Measurements from ENCODE around the gene LRP1B. TPM values are rescaled to one million over a fixed set of nuclear protein-coding genes. Genes with fewer than 3 reads are reported as not detected.

The LRP1B gene
- total RNA-seq, 2 donors from 2014 or later = 0.79 to 1.8 TPM

DNA sequence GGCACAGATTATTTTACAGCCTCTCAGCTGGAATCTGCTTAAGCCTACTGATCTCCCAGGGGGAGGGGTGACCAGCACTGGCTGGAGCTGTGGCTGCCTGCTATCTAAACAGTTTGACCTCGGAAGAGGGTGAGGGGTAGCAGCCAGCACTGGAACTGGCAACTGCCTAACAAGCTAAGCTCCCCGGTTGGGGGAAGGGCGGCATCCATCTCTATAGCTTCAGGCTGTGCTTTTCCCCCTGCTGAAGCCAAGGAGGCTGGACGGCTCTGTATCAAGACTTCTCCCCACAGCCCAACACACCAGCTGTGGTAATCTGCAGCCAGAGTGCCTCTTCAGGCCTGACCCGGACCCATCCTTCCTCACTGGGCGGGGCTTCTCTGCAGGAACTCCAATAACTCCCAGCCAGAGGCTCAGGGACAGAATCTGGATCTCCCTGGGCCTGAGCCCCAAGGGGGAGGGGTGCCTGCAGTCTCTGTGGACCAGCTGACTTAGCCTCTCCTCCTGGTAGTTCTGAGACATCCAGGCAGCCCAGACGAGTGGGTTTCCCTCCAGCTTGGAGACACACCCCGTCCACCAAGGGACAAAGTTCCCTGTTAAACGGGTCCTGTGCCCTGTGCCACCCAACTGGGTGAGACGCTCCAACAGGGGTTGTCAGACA, 560.2 kb downstream of the LRP1B start:
- Mint-ChIP-seq H3K4me3 (no peak overlapping the region), H3K36me3 (ENCODE audit: low read depth) (no peaks in the 10 kb centered on the region), H3K9me3 (peaks cover 10% of the 10 kb centered on the region), H3K27me3 (ENCODE audit: insufficient read depth) (peaks cover 4% of the 10 kb centered on the region), H3K4me1 (peaks cover 13% of the 10 kb centered on the region), H3K27ac (no peak overlapping the region)
- Histone ChIP-seq H3K27me3 (ENCODE audit: control insufficient read depth, insufficient read depth, low read length, poor library complexity, severe bottlenecking) (no peaks in the 10 kb centered on the region), H3K4me1 (ENCODE audit: control insufficient read depth, insufficient read depth, low read length) (peaks cover 7% of the 10 kb centered on the region), H3K9ac (ENCODE audit: extremely low read depth, low read length, poor library complexity, severe bottlenecking) (no peak overlapping the region), H3K27ac (ENCODE audit: low read depth, low read length) (no peak overlapping the region), H3K4me3 (ENCODE audit: low read length) (no peak overlapping the region), H3K36me3 (ENCODE audit: control insufficient read depth, insufficient read depth, low read length) (no peaks in the 10 kb centered on the region), H3K9me3 (ENCODE audit: control insufficient read depth, low read length) (no peaks in the 10 kb centered on the region)
- TF ChIP-seq, protein P1, sequence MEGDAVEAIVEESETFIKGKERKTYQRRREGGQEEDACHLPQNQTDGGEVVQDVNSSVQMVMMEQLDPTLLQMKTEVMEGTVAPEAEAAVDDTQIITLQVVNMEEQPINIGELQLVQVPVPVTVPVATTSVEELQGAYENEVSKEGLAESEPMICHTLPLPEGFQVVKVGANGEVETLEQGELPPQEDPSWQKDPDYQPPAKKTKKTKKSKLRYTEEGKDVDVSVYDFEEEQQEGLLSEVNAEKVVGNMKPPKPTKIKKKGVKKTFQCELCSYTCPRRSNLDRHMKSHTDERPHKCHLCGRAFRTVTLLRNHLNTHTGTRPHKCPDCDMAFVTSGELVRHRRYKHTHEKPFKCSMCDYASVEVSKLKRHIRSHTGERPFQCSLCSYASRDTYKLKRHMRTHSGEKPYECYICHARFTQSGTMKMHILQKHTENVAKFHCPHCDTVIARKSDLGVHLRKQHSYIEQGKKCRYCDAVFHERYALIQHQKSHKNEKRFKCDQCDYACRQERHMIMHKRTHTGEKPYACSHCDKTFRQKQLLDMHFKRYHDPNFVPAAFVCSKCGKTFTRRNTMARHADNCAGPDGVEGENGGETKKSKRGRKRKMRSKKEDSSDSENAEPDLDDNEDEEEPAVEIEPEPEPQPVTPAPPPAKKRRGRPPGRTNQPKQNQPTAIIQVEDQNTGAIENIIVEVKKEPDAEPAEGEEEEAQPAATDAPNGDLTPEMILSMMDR (conservative IDR thresholded peaks at IDR 0.05) = no peak
- WGBS, 2 experiments (ENCODE audit: insufficient coverage in 1 of 2, insufficient read length in 1 of 2) = 73 to 93% methylated on average over 4 to 10 of the region's 10 CpGs
- DNase-seq = peak; percentile 79

GRCh38 chr2:141569941-141570340, 560.9 kb downstream of the LRP1B start:
- DNase-seq = no peak
- H3K27me3 ChIP-seq (ENCODE audit: control insufficient read depth, insufficient read depth, low read length, poor library complexity, severe bottlenecking) = no peaks in the 10 kb centered on the region
- WGBS, 2 experiments (ENCODE audit: insufficient coverage in 1 of 2, insufficient read length in 1 of 2) = 78 to 82% methylated on average over 2 to 4 of the region's 4 CpGs
- peaks cover 7% of the 10 kb centered on the region for H3K4me1 ChIP-seq (ENCODE audit: control insufficient read depth, insufficient read depth, low read length)
- H3K4me3 ChIP-seq (ENCODE audit: low read length) = no peak overlapping the region
- no peak overlapping the region for H3K4me3 Mint-ChIP-seq
- no peaks in the 10 kb centered on the region for H3K36me3 Mint-ChIP-seq (ENCODE audit: low read depth)
- TF ChIP-seq, protein P1 (conservative IDR thresholded peaks at IDR 0.05) = no peak
- H3K36me3 ChIP-seq (ENCODE audit: control insufficient read depth, insufficient read depth, low read length) = no peaks in the 10 kb centered on the region
- peaks cover 5% of the 10 kb centered on the region for H3K9me3 Mint-ChIP-seq
- H3K27ac ChIP-seq (ENCODE audit: low read depth, low read length) = no peak overlapping the region
- no peaks in the 10 kb centered on the region for H3K9me3 ChIP-seq (ENCODE audit: control insufficient read depth, low read length)
- H3K4me1 Mint-ChIP-seq = peaks cover 13% of the 10 kb centered on the region
- H3K9ac ChIP-seq (ENCODE audit: extremely low read depth, low read length, poor library complexity, severe bottlenecking) = no peak overlapping the region
- peak overlapping the region; percentile 55 for H3K27ac Mint-ChIP-seq
- peaks cover 4% of the 10 kb centered on the region for H3K27me3 Mint-ChIP-seq (ENCODE audit: insufficient read depth)

GRCh38 chr2:141565597-141565996, 565.2 kb downstream of the LRP1B start:
- H3K36me3 Mint-ChIP-seq (ENCODE audit: low read depth) = no peaks in the 10 kb centered on the region
- H3K36me3 ChIP-seq (ENCODE audit: control insufficient read depth, insufficient read depth, low read length) = no peaks in the 10 kb centered on the region
- TF ChIP-seq, protein P1 (conservative IDR thresholded peaks at IDR 0.05) = no peak
- H3K9me3 ChIP-seq (ENCODE audit: control insufficient read depth, low read length) = no peaks in the 10 kb centered on the region
- H3K4me1 Mint-ChIP-seq = peaks cover 6% of the 10 kb centered on the region
- H3K9me3 Mint-ChIP-seq = no peaks in the 10 kb centered on the region
- peaks cover 4% of the 10 kb centered on the region for H3K27me3 Mint-ChIP-seq (ENCODE audit: insufficient read depth)
- peaks cover 16% of the 10 kb centered on the region for H3K27me3 ChIP-seq (ENCODE audit: control insufficient read depth, insufficient read depth, low read length, poor library complexity, severe bottlenecking)
- H3K27ac ChIP-seq (ENCODE audit: low read depth, low read length) = no peak overlapping the region
- no peak overlapping the region for H3K4me3 Mint-ChIP-seq
- no peak for DNase-seq
- H3K4me3 ChIP-seq (ENCODE audit: low read length) = no peak overlapping the region
- H3K27ac Mint-ChIP-seq = no peak overlapping the region
- 100% methylated on average over 3 of the region's 3 CpGs; no CpG with 5 or more reads in 1 of the 2 experiments for WGBS, 2 experiments (ENCODE audit: insufficient coverage in 1 of 2, insufficient read length in 1 of 2)
- H3K9ac ChIP-seq (ENCODE audit: extremely low read depth, low read length, poor library complexity, severe bottlenecking) = no peak overlapping the region
- peaks cover 5% of the 10 kb centered on the region for H3K4me1 ChIP-seq (ENCODE audit: control insufficient read depth, insufficient read depth, low read length)
